ENCODE data around the gene WDR7.

DNA sequence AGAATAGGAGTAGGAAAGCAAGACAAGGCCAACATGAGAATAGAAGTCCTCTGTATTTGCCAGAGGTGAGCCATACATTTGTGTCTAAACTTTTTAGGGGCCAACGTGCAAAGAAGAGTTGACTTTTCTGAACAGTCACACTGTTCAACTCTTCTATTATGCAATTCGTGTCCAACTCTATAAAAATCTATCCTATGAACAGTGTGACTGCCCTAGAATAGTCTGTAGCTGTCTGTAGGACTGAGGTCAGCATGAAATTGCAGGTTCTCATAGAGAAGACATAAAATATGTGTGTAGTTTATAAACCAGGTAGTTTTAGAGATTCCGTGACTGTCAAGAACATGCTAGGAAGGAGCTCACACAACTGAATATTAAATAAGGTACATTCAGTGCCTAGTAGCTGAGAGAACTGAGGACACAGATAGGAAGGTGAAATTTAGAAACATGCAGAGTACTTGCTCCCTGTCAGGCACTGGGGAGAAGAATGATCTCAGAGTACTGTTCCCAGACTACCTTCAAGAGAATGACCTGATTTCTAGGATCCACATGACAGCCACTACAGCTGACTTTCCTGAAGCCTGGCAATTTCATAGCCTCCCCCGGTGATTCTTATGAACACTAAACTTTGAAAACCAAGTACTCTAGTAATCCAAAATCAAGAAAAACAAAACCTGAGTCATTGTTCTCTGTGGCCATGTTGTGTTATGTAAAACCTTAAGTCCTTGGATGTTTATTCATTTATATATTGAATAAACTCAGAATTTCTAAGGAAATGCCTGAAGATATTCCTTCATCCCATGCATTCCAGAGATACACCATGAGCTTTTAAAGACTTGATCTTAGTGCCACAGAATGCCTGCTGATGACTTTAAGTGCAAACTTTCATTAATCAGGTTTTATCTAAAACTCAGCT is 294.3 kb downstream of the WDR7 start:
- TF ChIP-seq, protein P1, sequence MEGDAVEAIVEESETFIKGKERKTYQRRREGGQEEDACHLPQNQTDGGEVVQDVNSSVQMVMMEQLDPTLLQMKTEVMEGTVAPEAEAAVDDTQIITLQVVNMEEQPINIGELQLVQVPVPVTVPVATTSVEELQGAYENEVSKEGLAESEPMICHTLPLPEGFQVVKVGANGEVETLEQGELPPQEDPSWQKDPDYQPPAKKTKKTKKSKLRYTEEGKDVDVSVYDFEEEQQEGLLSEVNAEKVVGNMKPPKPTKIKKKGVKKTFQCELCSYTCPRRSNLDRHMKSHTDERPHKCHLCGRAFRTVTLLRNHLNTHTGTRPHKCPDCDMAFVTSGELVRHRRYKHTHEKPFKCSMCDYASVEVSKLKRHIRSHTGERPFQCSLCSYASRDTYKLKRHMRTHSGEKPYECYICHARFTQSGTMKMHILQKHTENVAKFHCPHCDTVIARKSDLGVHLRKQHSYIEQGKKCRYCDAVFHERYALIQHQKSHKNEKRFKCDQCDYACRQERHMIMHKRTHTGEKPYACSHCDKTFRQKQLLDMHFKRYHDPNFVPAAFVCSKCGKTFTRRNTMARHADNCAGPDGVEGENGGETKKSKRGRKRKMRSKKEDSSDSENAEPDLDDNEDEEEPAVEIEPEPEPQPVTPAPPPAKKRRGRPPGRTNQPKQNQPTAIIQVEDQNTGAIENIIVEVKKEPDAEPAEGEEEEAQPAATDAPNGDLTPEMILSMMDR (conservative IDR thresholded peaks at IDR 0.05; ENCODE audit: low read depth in 2 of 2) = no peak
- TF ChIP-seq, protein P2, sequence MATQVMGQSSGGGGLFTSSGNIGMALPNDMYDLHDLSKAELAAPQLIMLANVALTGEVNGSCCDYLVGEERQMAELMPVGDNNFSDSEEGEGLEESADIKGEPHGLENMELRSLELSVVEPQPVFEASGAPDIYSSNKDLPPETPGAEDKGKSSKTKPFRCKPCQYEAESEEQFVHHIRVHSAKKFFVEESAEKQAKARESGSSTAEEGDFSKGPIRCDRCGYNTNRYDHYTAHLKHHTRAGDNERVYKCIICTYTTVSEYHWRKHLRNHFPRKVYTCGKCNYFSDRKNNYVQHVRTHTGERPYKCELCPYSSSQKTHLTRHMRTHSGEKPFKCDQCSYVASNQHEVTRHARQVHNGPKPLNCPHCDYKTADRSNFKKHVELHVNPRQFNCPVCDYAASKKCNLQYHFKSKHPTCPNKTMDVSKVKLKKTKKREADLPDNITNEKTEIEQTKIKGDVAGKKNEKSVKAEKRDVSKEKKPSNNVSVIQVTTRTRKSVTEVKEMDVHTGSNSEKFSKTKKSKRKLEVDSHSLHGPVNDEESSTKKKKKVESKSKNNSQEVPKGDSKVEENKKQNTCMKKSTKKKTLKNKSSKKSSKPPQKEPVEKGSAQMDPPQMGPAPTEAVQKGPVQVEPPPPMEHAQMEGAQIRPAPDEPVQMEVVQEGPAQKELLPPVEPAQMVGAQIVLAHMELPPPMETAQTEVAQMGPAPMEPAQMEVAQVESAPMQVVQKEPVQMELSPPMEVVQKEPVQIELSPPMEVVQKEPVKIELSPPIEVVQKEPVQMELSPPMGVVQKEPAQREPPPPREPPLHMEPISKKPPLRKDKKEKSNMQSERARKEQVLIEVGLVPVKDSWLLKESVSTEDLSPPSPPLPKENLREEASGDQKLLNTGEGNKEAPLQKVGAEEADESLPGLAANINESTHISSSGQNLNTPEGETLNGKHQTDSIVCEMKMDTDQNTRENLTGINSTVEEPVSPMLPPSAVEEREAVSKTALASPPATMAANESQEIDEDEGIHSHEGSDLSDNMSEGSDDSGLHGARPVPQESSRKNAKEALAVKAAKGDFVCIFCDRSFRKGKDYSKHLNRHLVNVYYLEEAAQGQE (IDR thresholded peaks at IDR 0.05; ENCODE audit: unreplicated experiment) = no peak
- TF ChIP-seq EZH2 (IDR thresholded peaks at IDR 0.05; ENCODE audit: low read depth, unreplicated experiment) (no peak), POLR2AphosphoS5 (IDR thresholded peaks at IDR 0.05; ENCODE audit: low read depth) (no peak), EZH2phosphoT487 (IDR thresholded peaks at IDR 0.05; ENCODE audit: unreplicated experiment) (no peak), JUNB (IDR thresholded peaks at IDR 0.05; ENCODE audit: unreplicated experiment) (no peak), CREB1 (CRISPR knock-in tag; IDR thresholded peaks at IDR 0.05; ENCODE audit: low read depth) (no peak)
- TF ChIP-seq, protein P3, sequence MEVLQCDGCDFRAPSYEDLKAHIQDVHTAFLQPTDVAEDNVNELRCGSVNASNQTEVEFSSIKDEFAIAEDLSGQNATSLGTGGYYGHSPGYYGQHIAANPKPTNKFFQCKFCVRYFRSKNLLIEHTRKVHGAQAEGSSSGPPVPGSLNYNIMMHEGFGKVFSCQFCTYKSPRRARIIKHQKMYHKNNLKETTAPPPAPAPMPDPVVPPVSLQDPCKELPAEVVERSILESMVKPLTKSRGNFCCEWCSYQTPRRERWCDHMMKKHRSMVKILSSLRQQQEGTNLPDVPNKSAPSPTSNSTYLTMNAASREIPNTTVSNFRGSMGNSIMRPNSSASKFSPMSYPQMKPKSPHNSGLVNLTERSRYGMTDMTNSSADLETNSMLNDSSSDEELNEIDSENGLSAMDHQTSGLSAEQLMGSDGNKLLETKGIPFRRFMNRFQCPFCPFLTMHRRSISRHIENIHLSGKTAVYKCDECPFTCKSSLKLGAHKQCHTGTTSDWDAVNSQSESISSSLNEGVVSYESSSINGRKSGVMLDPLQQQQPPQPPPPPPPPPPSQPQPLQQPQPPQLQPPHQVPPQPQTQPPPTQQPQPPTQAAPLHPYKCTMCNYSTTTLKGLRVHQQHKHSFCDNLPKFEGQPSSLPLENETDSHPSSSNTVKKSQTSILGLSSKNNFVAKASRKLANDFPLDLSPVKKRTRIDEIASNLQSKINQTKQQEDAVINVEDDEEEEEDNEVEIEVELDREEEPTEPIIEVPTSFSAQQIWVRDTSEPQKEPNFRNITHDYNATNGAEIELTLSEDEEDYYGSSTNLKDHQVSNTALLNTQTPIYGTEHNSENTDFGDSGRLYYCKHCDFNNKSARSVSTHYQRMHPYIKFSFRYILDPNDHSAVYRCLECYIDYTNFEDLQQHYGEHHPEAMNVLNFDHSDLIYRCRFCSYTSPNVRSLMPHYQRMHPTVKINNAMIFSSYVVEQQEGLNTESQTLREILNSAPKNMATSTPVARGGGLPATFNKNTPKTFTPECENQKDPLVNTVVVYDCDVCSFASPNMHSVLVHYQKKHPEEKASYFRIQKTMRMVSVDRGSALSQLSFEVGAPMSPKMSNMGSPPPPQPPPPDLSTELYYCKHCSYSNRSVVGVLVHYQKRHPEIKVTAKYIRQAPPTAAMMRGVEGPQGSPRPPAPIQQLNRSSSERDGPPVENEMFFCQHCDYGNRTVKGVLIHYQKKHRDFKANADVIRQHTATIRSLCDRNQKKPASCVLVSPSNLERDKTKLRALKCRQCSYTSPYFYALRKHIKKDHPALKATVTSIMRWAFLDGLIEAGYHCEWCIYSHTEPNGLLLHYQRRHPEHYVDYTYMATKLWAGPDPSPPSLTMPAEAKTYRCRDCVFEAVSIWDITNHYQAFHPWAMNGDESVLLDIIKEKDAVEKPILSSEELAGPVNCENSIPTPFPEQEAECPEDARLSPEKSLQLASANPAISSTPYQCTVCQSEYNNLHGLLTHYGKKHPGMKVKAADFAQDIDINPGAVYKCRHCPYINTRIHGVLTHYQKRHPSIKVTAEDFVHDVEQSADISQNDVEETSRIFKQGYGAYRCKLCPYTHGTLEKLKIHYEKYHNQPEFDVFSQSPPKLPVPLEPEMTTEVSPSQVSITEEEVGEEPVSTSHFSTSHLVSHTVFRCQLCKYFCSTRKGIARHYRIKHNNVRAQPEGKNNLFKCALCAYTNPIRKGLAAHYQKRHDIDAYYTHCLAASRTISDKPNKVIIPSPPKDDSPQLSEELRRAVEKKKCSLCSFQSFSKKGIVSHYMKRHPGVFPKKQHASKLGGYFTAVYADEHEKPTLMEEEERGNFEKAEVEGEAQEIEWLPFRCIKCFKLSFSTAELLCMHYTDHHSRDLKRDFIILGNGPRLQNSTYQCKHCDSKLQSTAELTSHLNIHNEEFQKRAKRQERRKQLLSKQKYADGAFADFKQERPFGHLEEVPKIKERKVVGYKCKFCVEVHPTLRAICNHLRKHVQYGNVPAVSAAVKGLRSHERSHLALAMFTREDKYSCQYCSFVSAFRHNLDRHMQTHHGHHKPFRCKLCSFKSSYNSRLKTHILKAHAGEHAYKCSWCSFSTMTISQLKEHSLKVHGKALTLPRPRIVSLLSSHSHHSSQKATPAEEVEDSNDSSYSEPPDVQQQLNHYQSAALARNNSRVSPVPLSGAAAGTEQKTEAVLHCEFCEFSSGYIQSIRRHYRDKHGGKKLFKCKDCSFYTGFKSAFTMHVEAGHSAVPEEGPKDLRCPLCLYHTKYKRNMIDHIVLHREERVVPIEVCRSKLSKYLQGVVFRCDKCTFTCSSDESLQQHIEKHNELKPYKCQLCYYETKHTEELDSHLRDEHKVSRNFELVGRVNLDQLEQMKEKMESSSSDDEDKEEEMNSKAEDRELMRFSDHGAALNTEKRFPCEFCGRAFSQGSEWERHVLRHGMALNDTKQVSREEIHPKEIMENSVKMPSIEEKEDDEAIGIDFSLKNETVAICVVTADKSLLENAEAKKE (CRISPR knock-in tag; IDR thresholded peaks at IDR 0.05) = no peak
- TF ChIP-seq, protein P4, sequence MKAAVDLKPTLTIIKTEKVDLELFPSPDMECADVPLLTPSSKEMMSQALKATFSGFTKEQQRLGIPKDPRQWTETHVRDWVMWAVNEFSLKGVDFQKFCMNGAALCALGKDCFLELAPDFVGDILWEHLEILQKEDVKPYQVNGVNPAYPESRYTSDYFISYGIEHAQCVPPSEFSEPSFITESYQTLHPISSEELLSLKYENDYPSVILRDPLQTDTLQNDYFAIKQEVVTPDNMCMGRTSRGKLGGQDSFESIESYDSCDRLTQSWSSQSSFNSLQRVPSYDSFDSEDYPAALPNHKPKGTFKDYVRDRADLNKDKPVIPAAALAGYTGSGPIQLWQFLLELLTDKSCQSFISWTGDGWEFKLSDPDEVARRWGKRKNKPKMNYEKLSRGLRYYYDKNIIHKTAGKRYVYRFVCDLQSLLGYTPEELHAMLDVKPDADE (IDR thresholded peaks at IDR 0.05) = no peak
